Right lobe of liver (tissue), 6 donors: ENCODE results near the gene GPS1. TPM values are rescaled to one million over a fixed set of nuclear protein-coding genes. Genes with fewer than 3 reads are reported as not detected.

Experiments used
- ATAC-seq, 4 donors: fragments of 200-7000 bp; cut with Tn5 transposase; one replicate each; pipeline ENCODE4 v1.9.1; 2020; ENCODE audit warnings: mild to moderate bottlenecking in 4 of 4, moderate library complexity in 4 of 4
- DNase-seq, 3 donors: peaks; one replicate each; pipeline ENCODE4 v3.0.0-alpha.2; 2020
- H3K27ac ChIP-seq, 3 donors: fragments of 200-600 bp; one replicate each; pipeline ENCODE4 v1.8.0; 2022
- H3K27me3 ChIP-seq, 2 donors: fragments of 200-600 bp; one replicate each; pipeline ENCODE4 v1.8.0; 2022
- H3K36me3 ChIP-seq, 4 donors: fragments of 200-600 bp; sonication (generic) in 1 of 4; one replicate each; pipeline versions ENCODE4 v1.5.1 to v1.8.0; 2017 to 2022; ENCODE audit warnings: control low read depth in 1 of 4
- H3K4me1 ChIP-seq, 4 donors: fragments of 200-600 bp; sonication (generic) in 1 of 4; one replicate each; pipeline versions ENCODE4 v1.5.1 to v1.8.0; 2017 to 2022; ENCODE audit warnings: control low read depth in 1 of 4
- H3K4me3 ChIP-seq, 3 donors: fragments of 200-600 bp; one replicate each; pipeline ENCODE4 v1.8.0; 2022
- H3K9me3 ChIP-seq, 4 donors: fragments of 200-600 bp; sonication (generic) in 1 of 4; one replicate each; pipeline versions ENCODE4 v1.5.1 to v1.8.0; 2017 to 2022; ENCODE audit warnings: control low read depth in 1 of 4
- POLR2A ChIP-seq: fragments of 450-650 bp; IDR thresholded peaks from one replicate; pipeline ENCODE4 v1.6.1; 2017; ENCODE audit warnings: antibody characterized with exemption, mild to moderate bottlenecking
- WGBS: methylation state at CpG from one replicate; pipeline ENCODE4 v1.1.6; 2018; ENCODE audit warnings: low coverage, low lambda C conversion rate; ENCODE audit not compliant: insufficient coverage; ENCODE audit errors: missing lambda C conversion rate; 5-methylcytosine and 5-hydroxymethylcytosine counted together
- intact Hi-C, 2 donors: fragments of 100-400 bp; cut with DNase I; formaldehyde crosslinking; loops; one replicate each; pipeline versions ENCODE4 v1.11.2 to v1.14.1; 2022
- total RNA-seq, 6 experiments: library from RNA; depleted of rRNA in 2 of 6; stranded (reverse); fragments of >200 nt in 2 of 6; fragmentation: NEBNext Ultra II Directional in 3 of 6; extraction: Animal tissue kit (Norgen Biotek cat#: 25700) in 3 of 6; gene quantifications; one replicate each; pipeline versions ENCODE4 v1.1.0 to v1.2.4, GENCODE V29; 2016 to 2023
- TF ChIP-seq, protein P1 (sequence below), 4 donors: fragments of 200-600 bp in 3 of 4; fragments of 450-650 bp in 1 of 4; IDR thresholded peaks; one replicate each; pipeline versions ENCODE4 v1.5.1 to v1.8.0; 2016 to 2022; ENCODE audit warnings: antibody characterized with exemption in 4 of 4, mild to moderate bottlenecking in 2 of 4
- donor health status: DM: no; HTN: yes; CAD: no.
- donor health status: DM: no; HTN: no; CAD: no.
- donor health status: DM: no; HTN: no; CAD: no.
- donor health status: DM: no; HTN: yes; CAD: no.
- donor health status: DM: no; HTN: yes; CAD: no.

GPS1 gene
- total RNA-seq, 6 experiments from 2014 or later = 46.5 to 93.5 (median 62.1) TPM

DNA sequence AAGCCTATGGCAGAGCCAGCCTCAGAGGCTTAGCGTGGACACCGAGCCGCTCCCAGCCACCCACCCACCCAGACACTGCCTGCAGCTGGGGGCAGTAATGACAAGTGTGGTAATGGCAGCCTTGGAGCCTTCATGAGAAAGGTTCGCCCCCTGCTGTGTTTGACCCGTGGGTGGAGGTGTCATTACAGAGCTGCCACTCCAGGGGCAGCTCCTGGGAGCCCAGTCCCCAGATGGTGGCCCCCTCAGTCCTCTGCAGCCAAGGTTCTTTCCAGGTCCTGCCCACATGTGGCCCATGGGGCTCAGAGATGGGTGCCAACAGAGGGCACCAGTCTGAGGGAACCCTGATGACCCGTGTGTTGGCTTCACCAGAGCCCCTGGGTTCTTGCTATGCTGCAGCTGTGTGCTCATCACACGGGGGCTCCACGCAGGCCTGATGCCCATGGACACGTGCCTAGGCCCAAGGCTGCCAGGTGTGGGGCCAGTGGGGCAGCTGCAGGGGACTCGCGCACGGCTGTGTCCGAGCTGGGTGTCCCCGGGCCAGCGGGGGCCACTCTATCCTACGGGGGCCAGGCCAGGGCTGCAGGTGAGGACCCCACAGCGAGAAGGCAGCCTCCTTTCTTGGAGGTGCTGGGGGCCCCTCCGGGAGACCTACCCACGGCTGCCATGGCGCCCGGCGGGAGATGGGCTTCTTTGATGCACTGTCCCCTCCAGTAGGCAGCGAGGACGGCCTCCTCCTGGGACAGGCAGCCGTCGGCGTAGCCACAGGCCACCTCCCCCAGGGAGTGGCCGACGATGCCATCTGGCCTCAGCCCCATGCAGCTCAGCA is 38.2 kb downstream of the GPS1 start:
- intact Hi-C loops = loop anchor here (10.0 kb wide), 1 partner anchor 55 kb away; the partner anchor contains the start of genes DCXR (in 2 of the 2) and RAC3 (in 2 of the 2)
- DNase-seq = peak in 1 of 3 donors; percentile 56
- Histone ChIP-seq H3K4me3 (no peak overlapping the region), H3K4me1 (peaks cover 0 to 12% (median 4%) of the 10 kb centered on the region in 4 donors), H3K36me3 (peaks cover 0 to 100% (median 62%) of the 10 kb centered on the region in 4 donors), H3K27ac (no peak overlapping the region), H3K27me3 (no peaks in the 10 kb centered on the region), H3K9me3 (no peaks in the 10 kb centered on the region)
- WGBS = no CpG with 5 or more reads among the region's 29 CpGs
- no peak for TF ChIP-seq POLR2A
- TF ChIP-seq, protein P1, sequence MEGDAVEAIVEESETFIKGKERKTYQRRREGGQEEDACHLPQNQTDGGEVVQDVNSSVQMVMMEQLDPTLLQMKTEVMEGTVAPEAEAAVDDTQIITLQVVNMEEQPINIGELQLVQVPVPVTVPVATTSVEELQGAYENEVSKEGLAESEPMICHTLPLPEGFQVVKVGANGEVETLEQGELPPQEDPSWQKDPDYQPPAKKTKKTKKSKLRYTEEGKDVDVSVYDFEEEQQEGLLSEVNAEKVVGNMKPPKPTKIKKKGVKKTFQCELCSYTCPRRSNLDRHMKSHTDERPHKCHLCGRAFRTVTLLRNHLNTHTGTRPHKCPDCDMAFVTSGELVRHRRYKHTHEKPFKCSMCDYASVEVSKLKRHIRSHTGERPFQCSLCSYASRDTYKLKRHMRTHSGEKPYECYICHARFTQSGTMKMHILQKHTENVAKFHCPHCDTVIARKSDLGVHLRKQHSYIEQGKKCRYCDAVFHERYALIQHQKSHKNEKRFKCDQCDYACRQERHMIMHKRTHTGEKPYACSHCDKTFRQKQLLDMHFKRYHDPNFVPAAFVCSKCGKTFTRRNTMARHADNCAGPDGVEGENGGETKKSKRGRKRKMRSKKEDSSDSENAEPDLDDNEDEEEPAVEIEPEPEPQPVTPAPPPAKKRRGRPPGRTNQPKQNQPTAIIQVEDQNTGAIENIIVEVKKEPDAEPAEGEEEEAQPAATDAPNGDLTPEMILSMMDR (IDR thresholded peaks at IDR 0.05) = no peak
- ATAC-seq = no peak

DNA sequence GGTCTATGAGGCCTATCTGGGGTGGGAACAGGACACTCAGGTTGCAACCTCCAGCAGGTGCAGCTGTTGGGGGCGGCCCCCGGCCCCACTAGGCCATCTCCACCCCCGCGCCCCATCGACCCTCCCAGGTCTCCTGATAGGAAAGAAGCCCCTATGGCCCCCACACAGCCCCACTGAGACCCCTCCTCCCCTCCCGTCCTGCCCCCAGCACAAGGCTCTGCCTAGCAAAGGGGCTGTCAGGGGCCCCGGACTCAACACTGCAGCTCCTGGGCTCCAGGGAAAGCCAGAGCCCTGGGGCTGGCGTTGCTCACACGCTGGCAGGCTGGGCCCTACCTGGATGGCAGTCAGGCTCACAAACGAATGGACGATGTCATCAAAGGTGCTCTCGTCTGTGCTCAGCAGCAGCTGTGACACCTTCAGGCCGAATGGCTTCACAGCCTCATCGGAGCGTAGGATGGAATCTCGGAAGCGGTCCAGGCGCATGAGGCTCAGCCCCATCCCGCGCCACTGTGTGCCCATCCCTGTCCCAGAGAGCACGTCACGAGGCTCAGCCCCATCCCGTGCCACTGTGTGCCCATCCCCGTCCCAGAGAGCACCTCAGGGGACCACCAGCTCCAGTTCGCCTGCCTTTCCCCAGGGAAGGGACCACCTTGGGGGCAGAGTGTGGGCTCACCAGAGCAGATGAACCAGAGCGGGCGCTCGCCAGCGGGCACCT is 39.0 kb downstream of the GPS1 start:
- Histone ChIP-seq H3K9me3 (no peaks in the 10 kb centered on the region), H3K4me1 (peaks cover 0 to 17% (median 8%) of the 10 kb centered on the region in 4 donors), H3K4me3 (no peak overlapping the region), H3K27ac (no peak overlapping the region), H3K36me3 (peaks cover 0 to 100% (median 57%) of the 10 kb centered on the region in 4 donors), H3K27me3 (no peaks in the 10 kb centered on the region)
- intact Hi-C loops = loop anchor here in 1 of 2 donors (10.0 kb wide), 1 partner anchor 56 kb away; the partner anchor contains the start of genes DCXR and RAC3
- DNase-seq = peak in 1 of 3 donors; percentile 43
- 60% methylated on average over 4 of the region's 29 CpGs for WGBS
- ATAC-seq = no peak
- TF ChIP-seq, protein P1 (IDR thresholded peaks at IDR 0.05) = no peak
- no peak for TF ChIP-seq POLR2A

DNA sequence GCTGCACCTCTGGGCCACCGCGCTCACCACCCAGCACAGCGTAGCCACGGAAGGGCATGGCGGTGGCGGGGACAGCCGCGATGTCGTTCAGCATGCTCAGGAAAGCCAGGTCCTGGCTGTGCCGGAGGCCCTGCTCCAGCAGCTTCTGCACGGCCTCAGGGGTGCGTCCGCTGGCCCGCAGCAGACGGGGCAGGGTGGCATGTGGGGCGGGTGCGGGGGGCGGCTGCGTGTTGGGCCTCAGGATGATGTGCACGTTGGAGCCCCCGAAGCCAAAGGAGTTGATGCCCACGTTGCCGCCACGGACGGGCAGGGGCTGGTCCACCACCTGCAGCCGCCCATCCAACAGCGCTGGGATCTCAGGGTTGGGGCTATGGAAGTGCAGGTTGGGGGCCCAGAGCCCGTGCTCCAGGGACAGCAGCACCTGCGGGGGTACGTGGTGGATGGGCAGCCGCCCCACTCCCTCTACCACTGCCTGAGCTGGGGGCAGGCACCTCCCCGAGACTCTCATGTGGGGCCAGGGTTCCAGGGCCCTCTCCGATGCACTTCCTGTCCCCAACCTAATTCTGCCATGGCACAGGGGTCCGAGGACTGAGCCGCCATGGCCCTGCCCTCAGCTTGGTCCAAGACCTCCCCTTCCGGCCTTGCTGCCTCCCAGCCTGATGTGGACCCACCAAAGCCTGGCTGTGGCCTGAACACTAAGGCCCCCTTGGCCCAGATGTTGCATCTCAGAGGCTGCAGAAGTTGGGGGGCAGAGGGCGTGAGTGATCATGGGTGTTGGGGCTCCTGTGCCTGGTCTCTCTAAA is 39.8 kb downstream of the GPS1 start:
- Histone ChIP-seq H3K9me3 (no peaks in the 10 kb centered on the region), H3K4me3 (no peak overlapping the region), H3K4me1 (peaks cover 0 to 23% (median 10%) of the 10 kb centered on the region in 4 donors), H3K27me3 (no peaks in the 10 kb centered on the region), H3K36me3 (peaks cover 0 to 100% (median 53%) of the 10 kb centered on the region in 4 donors), H3K27ac (no peak overlapping the region)
- 85% methylated on average over 8 of the region's 37 CpGs for WGBS
- TF ChIP-seq, protein P1 (IDR thresholded peaks at IDR 0.05) = no peak
- TF ChIP-seq POLR2A = no peak
- DNase-seq (peak in 1 of 3 donors; percentile 53), ATAC-seq (no peak)
- intact Hi-C loops = loop anchor here in 1 of 2 donors (10.0 kb wide), 1 partner anchor 57 kb away; the partner anchor contains the start of genes DCXR and RAC3

DNA sequence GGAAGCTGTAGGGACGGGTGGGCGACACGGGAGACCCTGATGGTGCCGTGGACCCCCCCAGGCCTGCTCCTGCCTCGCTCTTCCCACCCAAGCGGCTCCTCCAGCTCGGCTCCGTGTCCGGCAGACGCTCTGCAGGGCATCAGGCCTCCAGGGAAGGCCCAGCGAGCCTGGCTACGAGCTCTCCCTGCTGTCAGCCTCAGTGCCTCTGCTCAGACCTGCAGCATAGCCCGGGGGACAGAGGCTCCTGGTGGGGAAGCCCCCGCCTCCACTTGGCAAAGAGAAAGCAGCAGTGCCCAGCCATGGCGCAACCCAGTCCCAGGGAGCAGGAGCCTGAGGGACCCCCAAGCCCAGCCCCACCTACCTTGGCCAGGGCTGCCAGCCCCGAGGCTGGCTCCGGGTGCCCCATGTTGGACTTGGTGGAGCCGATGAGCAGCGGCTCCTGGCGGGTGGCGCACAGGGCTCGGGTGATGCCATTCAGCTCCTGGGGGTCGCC is 40.4 kb downstream of the GPS1 start:
- DNase-seq = peak in 1 of 3 donors; percentile 51
- intact Hi-C loops = loop anchor here in 1 of 2 donors (10.0 kb wide), 1 partner anchor 57 kb away; the partner anchor contains the start of genes DCXR and RAC3
- no peak for ATAC-seq
- H3K36me3 ChIP-seq = peaks cover 0 to 93% (median 49%) of the 10 kb centered on the region in 4 donors
- WGBS = no CpG with 5 or more reads among the region's 23 CpGs
- no peak overlapping the region for H3K27ac ChIP-seq
- TF ChIP-seq, protein P1 (IDR thresholded peaks at IDR 0.05) = no peak
- no peak for TF ChIP-seq POLR2A
- peaks cover 0 to 28% (median 10%) of the 10 kb centered on the region in 4 donors for H3K4me1 ChIP-seq
- no peaks in the 10 kb centered on the region for H3K9me3 ChIP-seq
- no peak overlapping the region for H3K4me3 ChIP-seq
- H3K27me3 ChIP-seq = no peaks in the 10 kb centered on the region
